ENCODE data around the gene DNAJC25. TPM values are rescaled to one million over a fixed set of nuclear protein-coding genes. Genes with fewer than 3 reads are reported as not detected.
A peak's percentile ranks its signal among the peaks of the same experiment; 100 is the strongest.

DNAJC25 gene
- total and polyA plus RNA-seq, 2 of the 8 experiments (the other 6 are each of a cell fraction or from before 2014, with no cell fraction given) = 2.7 to 6.2 TPM

DNA sequence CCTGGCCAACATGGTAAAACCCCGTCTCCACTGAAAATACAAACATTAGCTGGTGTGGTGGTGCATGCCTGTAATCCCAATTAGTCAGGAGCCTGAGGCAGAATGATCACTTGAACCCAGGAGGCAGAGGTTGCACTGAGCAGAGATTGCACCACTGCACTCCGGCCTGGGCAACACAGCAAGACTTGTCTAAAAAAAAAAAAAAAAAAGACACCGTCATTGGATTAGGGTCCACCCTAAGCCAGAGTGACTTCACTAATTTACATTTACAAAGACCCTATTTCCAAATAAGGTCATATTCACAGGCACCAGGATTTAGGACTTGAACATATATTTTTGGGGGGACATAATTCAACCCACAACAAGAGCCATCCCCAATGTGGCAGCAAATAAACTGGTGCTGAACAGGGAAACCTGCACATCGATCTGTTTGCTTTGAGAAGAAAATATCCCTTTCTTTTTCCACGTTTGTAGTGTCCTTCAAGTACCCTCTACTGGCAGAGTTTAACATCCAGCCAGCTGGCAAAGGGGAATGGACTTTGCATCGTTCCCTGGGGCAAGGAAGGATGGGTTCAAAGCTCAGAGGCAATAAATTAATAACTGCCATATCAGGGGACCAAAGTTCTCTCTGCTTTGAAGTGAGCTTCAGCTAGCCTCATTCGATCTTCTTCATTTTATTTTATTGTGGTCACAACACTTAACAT is 3.7 kb upstream of the DNAJC25 start:
- H2BK15ac ChIP-seq (ENCODE audit: low read length) = no peak overlapping the region
- H2BK20ac ChIP-seq (ENCODE audit: low read length) = no peak overlapping the region
- no peaks in the 10 kb centered on the region for H3K27me3 ChIP-seq (replicated peaks in 1 of 4; ENCODE audit: control insufficient read depth in 3 of 4, extremely low read depth in 1 of 4, insufficient read depth in 3 of 4, low read length in 3 of 4)
- H3K9ac ChIP-seq (replicated peaks in 1 of 4; ENCODE audit: extremely low read depth in 1 of 4, low read depth in 3 of 4, low read length in 3 of 4) = no peak overlapping the region
- no peak overlapping the region for H2BK12ac ChIP-seq (ENCODE audit: low read depth, low read length)
- ChIA-PET POLR2A (ENCODE audit: partially characterized antibody) (interaction anchor here (1.5 kb wide), 1 partner anchor 28 kb away, joined by 4 read pairs; the partner anchor contains the start of gene PTGR1), CTCF (ENCODE audit: partially characterized antibody) (interaction anchor here (1.1 to 3.1 kb wide), 2 partner anchors 29 to 64 kb away, joined by 4 to 9 read pairs; no protein-coding TSS in a partner anchor)
- H3K4me1 ChIP-seq (replicated peaks in 1 of 4; ENCODE audit: control insufficient read depth in 3 of 4, insufficient read depth in 4 of 4, low read length in 3 of 4) = peaks cover 0 to 3% (median 0%) of the 10 kb centered on the region in 4 experiments; a peak in 3 of 7 replicates
- no peak overlapping the region for H3K4me3 ChIP-seq (ENCODE audit: extremely low read depth in 1 of 4, insufficient read depth in 2 of 4, low read depth in 3 of 4, low read length in 4 of 4)
- 0 out of 2 replicates have a peak overlapping the region, but pooled peaks have one; percentile 23 for H3K27ac ChIP-seq (ENCODE audit: low read depth, low read length)
- FAIRE-seq (no peak), DNase-seq (ENCODE audit: low read depth in 1 of 2, low spot score in 2 of 2) (no peak)
- no peaks in the 10 kb centered on the region for H4K20me1 ChIP-seq (replicated peaks in 1 of 2; ENCODE audit: control insufficient read depth in 1 of 2, insufficient read depth in 2 of 2, low read length in 2 of 2)
- H2BK120ac ChIP-seq (replicated peaks; ENCODE audit: low read depth, low read length) = no peak overlapping the region
- H2AFZ ChIP-seq (ENCODE audit: low read length) = 0 out of 2 replicates have a peak overlapping the region, but pooled peaks have one; percentile 64
- 0 out of 4 replicates have a peak, but pooled peaks of 1 of the 2 experiments have one; percentile 11 for TF ChIP-seq RAD21 (IDR thresholded peaks at IDR 0.05 in 1 of 2, conservative IDR thresholded peaks at IDR 0.05 in 1 of 2; ENCODE audit: low read depth in 2 of 2, low read length in 2 of 2)
- TF ChIP-seq NANOG (IDR thresholded peaks at IDR 0.05; ENCODE audit: insufficient read depth, low read depth, low read length, poor library complexity, severe bottlenecking) = no peak
- TF ChIP-seq JUND (IDR thresholded peaks at IDR 0.05; ENCODE audit: low read length) = no peak
- TF ChIP-seq TBP (IDR thresholded peaks at IDR 0.05; ENCODE audit: low read depth, low read length) = no peak
- no peak for TF ChIP-seq ASH2L (IDR thresholded peaks at IDR 0.05; ENCODE audit: low read length)
- peak; percentile 76; the same call in 1 of the 2 replicates for TF ChIP-seq SRF (IDR thresholded peaks at IDR 0.05; ENCODE audit: low read depth, low read length)
- TF ChIP-seq, protein P1, sequence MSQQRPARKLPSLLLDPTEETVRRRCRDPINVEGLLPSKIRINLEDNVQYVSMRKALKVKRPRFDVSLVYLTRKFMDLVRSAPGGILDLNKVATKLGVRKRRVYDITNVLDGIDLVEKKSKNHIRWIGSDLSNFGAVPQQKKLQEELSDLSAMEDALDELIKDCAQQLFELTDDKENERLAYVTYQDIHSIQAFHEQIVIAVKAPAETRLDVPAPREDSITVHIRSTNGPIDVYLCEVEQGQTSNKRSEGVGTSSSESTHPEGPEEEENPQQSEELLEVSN (IDR thresholded peaks at IDR 0.05) = no peak
- no peak for TF ChIP-seq CTBP2 (IDR thresholded peaks at IDR 0.05; ENCODE audit: borderline replicate concordance, insufficient read depth, insufficient read length, low read length)
- H3K4me2 ChIP-seq (ENCODE audit: insufficient read depth in 1 of 2, low read depth in 2 of 2, low read length in 2 of 2) = no peak overlapping the region
- peaks cover 3 to 9% of the 10 kb centered on the region in 2 experiments; a peak in 3 of 4 replicates for H3K79me2 ChIP-seq (ENCODE audit: control insufficient read depth in 1 of 2, insufficient read depth in 2 of 2, low read length in 2 of 2)
- no peak overlapping the region for H2BK5ac ChIP-seq (ENCODE audit: low read depth, low read length)
- H3K23ac ChIP-seq (ENCODE audit: insufficient read length) = no peak overlapping the region
- H3K79me1 ChIP-seq (ENCODE audit: low read depth, low read length) = no peaks in the 10 kb centered on the region
- H4K91ac ChIP-seq (replicated peaks; ENCODE audit: insufficient read length, low read length) = no peak overlapping the region
- H4K5ac ChIP-seq (ENCODE audit: insufficient read length, low read depth, low read length) = no peak overlapping the region
- no peak overlapping the region for H3K4ac ChIP-seq (replicated peaks; ENCODE audit: insufficient read length, low read depth, low read length)
- H3K56ac ChIP-seq (replicated peaks; ENCODE audit: insufficient read length, low read depth, low read length) = no peak overlapping the region
- H3K14ac ChIP-seq (ENCODE audit: insufficient read length) = no peak overlapping the region
- no peak overlapping the region for H2AK5ac ChIP-seq (ENCODE audit: low read depth, low read length)
- H3K9me3 ChIP-seq (ENCODE audit: insufficient read depth in 2 of 2, low read depth in 1 of 2, low read length in 1 of 2) = no peaks in the 10 kb centered on the region
- H3K18ac ChIP-seq (ENCODE audit: extremely low read depth, low read length) = no peak overlapping the region
- H3K36me3 ChIP-seq (ENCODE audit: control insufficient read depth in 2 of 4, insufficient read depth in 4 of 4, low read length in 3 of 4) = no peaks in the 10 kb centered on the region
- 81% methylated on average over 7 of the region's 7 CpGs; no CpG with 5 or more reads in 1 of the 2 experiments for WGBS, 2 experiments (ENCODE audit: extremely low coverage in 1 of 2, insufficient coverage in 1 of 2, insufficient read length in 1 of 2, insufficient replicate concordance in 2 of 2, low coverage in 1 of 2, low lambda C conversion rate in 2 of 2, missing lambda C conversion rate in 1 of 2)
- peaks cover 8% of the 10 kb centered on the region; the same call in 1 of the 2 replicates for H3K23me2 ChIP-seq (ENCODE audit: low read depth, low read length)
- no peak overlapping the region for H4K8ac ChIP-seq (ENCODE audit: extremely low read depth, insufficient read depth, low read length)
